Astrocyte of the cerebellum (primary cell): ENCODE measurements around the gene ZNF521.

Experiments used
- DNase-seq: peaks from one replicate; pipeline ENCODE4 v3.0.0-alpha.2; 2011; ENCODE audit warnings: low read depth
- H3K4me3 ChIP-seq: 2 replicates; pipeline ENCODE4 v1.5.1; 2011; ENCODE audit warnings: mild to moderate bottlenecking, low read depth, low read length, moderate library complexity
- CTCF ChIP-seq: IDR thresholded peaks from 2 replicates; pipeline ENCODE4 v1.5.1; 2012; ENCODE audit warnings: low read length, low read depth, moderate library complexity, mild to moderate bottlenecking; ENCODE audit errors: missing control alignments
- in situ Hi-C: cut with HindIII; loops from 2 replicates; pipeline ENCODE4 v1.10.0; 2017; ENCODE audit warnings: low sequenced_read_pairs

ZNF521 gene

GRCh38 chr18:25240420-25240770 lies 111.6 kb downstream of the ZNF521 start:
- no peak for TF ChIP-seq CTCF
- H3K4me3 ChIP-seq = no peak overlapping the region
- in situ Hi-C loops = no loop called here
- DNase-seq = no peak

- no peak for TF ChIP-seq CTCF
- in situ Hi-C loops = no loop called here
These were observed 112.2 kb downstream of the ZNF521 start for GRCh38 chr18:25239581-25240419.

GRCh38 chr18:25239151-25239550 lies 112.8 kb downstream of the ZNF521 start:
- TF ChIP-seq CTCF = no peak
- no peak for DNase-seq
- in situ Hi-C loops = no loop called here
- no peak overlapping the region for H3K4me3 ChIP-seq

More at GRCh38 chr18:25239581-25240419, 112.2 kb downstream of the ZNF521 start:
- H3K4me3 ChIP-seq = no peak overlapping the region
- DNase-seq = no peak

GRCh38 chr18:25237571-25238267 lies 114.2 kb downstream of the ZNF521 start:
- no peak overlapping the region for H3K4me3 ChIP-seq
- in situ Hi-C loops = no loop called here
- no peak for TF ChIP-seq CTCF
- no peak for DNase-seq

GRCh38 chr18:25236736-25237135 lies 115.2 kb downstream of the ZNF521 start:
- in situ Hi-C loops = no loop called here
- no peak overlapping the region for H3K4me3 ChIP-seq
- DNase-seq = no peak
- no peak for TF ChIP-seq CTCF

- no peak overlapping the region for H3K4me3 ChIP-seq
- in situ Hi-C loops = no loop called here
- no peak for TF ChIP-seq CTCF
- DNase-seq = no peak
These were observed 116.4 kb downstream of the ZNF521 start for GRCh38 chr18:25235401-25236042.
